Activated naive CD4-positive, alpha-beta T cell treated with anti-CD3 and anti-CD28 coated beads, Interleukin-2, amount 50 U/mL, for 72 hours (primary cell): ENCODE data around the gene HTR3B. TPM values are rescaled to one million over a fixed set of nuclear protein-coding genes. Genes with fewer than 3 reads are reported as not detected.
"Not testable (repeated sequence)": the region's sequence is repeated elsewhere in the genome, so short reads cannot be mapped to it uniquely, and the experiment has no call there.

Experiments used
- ATAC-seq, 2 donors: fragments of 150-1000 bp; cut with Tn5 transposase; 2 replicates each; pipeline ENCODE4 v1.10.0; 2021; ENCODE audit warnings: mild to moderate bottlenecking in 2 of 2, moderate library complexity in 2 of 2
- DNase-seq, 2 donors: peaks; one replicate each; pipeline ENCODE4 v3.0.0; 2021 to 2022; ENCODE audit warnings: low spot score in 2 of 2
- H3K27ac Mint-ChIP-seq, 2 donors: one replicate each; pipeline ENCODE4 v1.8.0; 2022; ENCODE audit warnings: mild to moderate bottlenecking in 2 of 2, mixed read lengths in 2 of 2
- H3K36me3 Mint-ChIP-seq, 2 donors: one replicate each; pipeline ENCODE4 v1.8.0; 2022; ENCODE audit warnings: mixed read lengths in 2 of 2
- H3K9me3 Mint-ChIP-seq, 2 donors: one replicate each; pipeline ENCODE4 v1.8.0; 2022; ENCODE audit warnings: mixed read lengths in 2 of 2
- total RNA-seq, 2 donors: library from RNA; stranded (reverse); gene quantifications; one replicate each; pipeline ENCODE4 v1.2.3, GENCODE V29; 2022

Gene HTR3B
- total RNA-seq, 2 donors from 2014 or later = not detected

GRCh38 chr11:113908098-113908497 lies 3.5 kb downstream of the HTR3B start:
- H3K27ac Mint-ChIP-seq = no peak overlapping the region
- H3K9me3 Mint-ChIP-seq = no peaks in the 10 kb centered on the region
- DNase-seq = no peak

GRCh38 chr11:113911491-113911890 lies 6.9 kb downstream of the HTR3B start:
- not testable (repeated sequence) for H3K9me3 Mint-ChIP-seq, H3K36me3 Mint-ChIP-seq, H3K27ac Mint-ChIP-seq, ATAC-seq, DNase-seq

More at GRCh38 chr11:113908098-113908497, 3.5 kb downstream of the HTR3B start:
- H3K36me3 Mint-ChIP-seq = no peaks in the 10 kb centered on the region
- no peak for ATAC-seq

GRCh38 chr11:113923572-113923971 lies 19.0 kb downstream of the HTR3B start:
- DNase-seq (no peak), ATAC-seq (no peak)
- Mint-ChIP-seq H3K36me3 (no peaks in the 10 kb centered on the region), H3K9me3 (no peaks in the 10 kb centered on the region), H3K27ac (no peak overlapping the region)

GRCh38 chr11:113926273-113927197 lies 21.9 kb downstream of the HTR3B start:
- Mint-ChIP-seq H3K27ac (no peak overlapping the region), H3K36me3 (no peaks in the 10 kb centered on the region), H3K9me3 (no peaks in the 10 kb centered on the region)
- no peak for DNase-seq
- no peak for ATAC-seq

- DNase-seq (no peak), ATAC-seq (no peak)
Measured at GRCh38 chr11:113928311-113928710, 23.7 kb downstream of the HTR3B start.

GRCh38 chr11:113932788-113933187 lies 28.2 kb downstream of the HTR3B start:
- DNase-seq (no peak), ATAC-seq (no peak)
- Mint-ChIP-seq H3K9me3 (no peaks in the 10 kb centered on the region), H3K27ac (no peak overlapping the region), H3K36me3 (no peaks in the 10 kb centered on the region)

More at GRCh38 chr11:113928311-113928710, 23.7 kb downstream of the HTR3B start:
- Mint-ChIP-seq H3K36me3 (no peaks in the 10 kb centered on the region), H3K27ac (peak overlapping the region in 1 of 2 donors; percentile 67), H3K9me3 (no peaks in the 10 kb centered on the region)

GRCh38 chr11:113934193-113934592 lies 29.6 kb downstream of the HTR3B start:
- not testable (repeated sequence) for H3K36me3 Mint-ChIP-seq, DNase-seq, ATAC-seq, H3K27ac Mint-ChIP-seq, H3K9me3 Mint-ChIP-seq

GRCh38 chr11:113934761-113935160 lies 30.2 kb downstream of the HTR3B start:
- ATAC-seq (no peak), DNase-seq (no peak)
- no peaks in the 10 kb centered on the region for H3K36me3 Mint-ChIP-seq
- H3K9me3 Mint-ChIP-seq = no peaks in the 10 kb centered on the region
- H3K27ac Mint-ChIP-seq = no peak overlapping the region

- Mint-ChIP-seq H3K9me3 (no peaks in the 10 kb centered on the region), H3K36me3 (no peaks in the 10 kb centered on the region), H3K27ac (no peak overlapping the region)
- no peak for ATAC-seq
- DNase-seq = no peak
Measured at GRCh38 chr11:113935858-113936257, 31.3 kb downstream of the HTR3B start.

GRCh38 chr11:113937918-113938317 lies 33.3 kb downstream of the HTR3B start:
- Mint-ChIP-seq H3K36me3 (no peaks in the 10 kb centered on the region), H3K9me3 (no peaks in the 10 kb centered on the region), H3K27ac (no peak overlapping the region)
- ATAC-seq (no peak), DNase-seq (no peak)

GRCh38 chr11:113942256-113942655 lies 37.7 kb downstream of the HTR3B start:
- DNase-seq (no peak), ATAC-seq (no peak)
- Mint-ChIP-seq H3K9me3 (no peaks in the 10 kb centered on the region), H3K27ac (no peak overlapping the region), H3K36me3 (no peaks in the 10 kb centered on the region)

GRCh38 chr11:113946162-113946561 lies 41.6 kb downstream of the HTR3B start:
- H3K27ac Mint-ChIP-seq, DNase-seq, H3K36me3 Mint-ChIP-seq, H3K9me3 Mint-ChIP-seq, ATAC-seq: not testable (repeated sequence)

- Mint-ChIP-seq H3K27ac (peak overlapping the region in 1 of 2 donors; percentile 56), H3K9me3 (no peaks in the 10 kb centered on the region)
Measured at GRCh38 chr11:113947994-113948393, 43.4 kb downstream of the HTR3B start.

GRCh38 chr11:113949891-113950290 lies 45.3 kb downstream of the HTR3B start:
- ATAC-seq (no peak), DNase-seq (no peak)
- Mint-ChIP-seq H3K9me3 (no peaks in the 10 kb centered on the region), H3K36me3 (no peaks in the 10 kb centered on the region), H3K27ac (no peak overlapping the region)

More at GRCh38 chr11:113947994-113948393, 43.4 kb downstream of the HTR3B start:
- DNase-seq (no peak), ATAC-seq (no peak)
- no peaks in the 10 kb centered on the region for H3K36me3 Mint-ChIP-seq

GRCh38 chr11:113951537-113951936 lies 46.9 kb downstream of the HTR3B start:
- DNase-seq (no peak), ATAC-seq (no peak)
- H3K9me3 Mint-ChIP-seq = no peaks in the 10 kb centered on the region
- no peak overlapping the region for H3K27ac Mint-ChIP-seq
- no peaks in the 10 kb centered on the region for H3K36me3 Mint-ChIP-seq

GRCh38 chr11:113952070-113952469 lies 47.5 kb downstream of the HTR3B start:
- no peak for ATAC-seq
- no peak overlapping the region for H3K27ac Mint-ChIP-seq
- H3K9me3 Mint-ChIP-seq = no peaks in the 10 kb centered on the region
- no peaks in the 10 kb centered on the region for H3K36me3 Mint-ChIP-seq
- no peak for DNase-seq

- DNase-seq = no peak
Measured at GRCh38 chr11:113952588-113952987, 48.0 kb downstream of the HTR3B start.

GRCh38 chr11:113954235-113954634 lies 49.6 kb downstream of the HTR3B start:
- ATAC-seq (no peak), DNase-seq (no peak)
- no peaks in the 10 kb centered on the region for H3K36me3 Mint-ChIP-seq
- no peak overlapping the region for H3K27ac Mint-ChIP-seq
- H3K9me3 Mint-ChIP-seq = no peaks in the 10 kb centered on the region

More at GRCh38 chr11:113952588-113952987, 48.0 kb downstream of the HTR3B start:
- Mint-ChIP-seq H3K27ac (no peak overlapping the region), H3K36me3 (no peaks in the 10 kb centered on the region), H3K9me3 (no peaks in the 10 kb centered on the region)
- ATAC-seq = no peak
